ENCODE data around the gene BRICD5.

BRICD5 gene

DNA sequence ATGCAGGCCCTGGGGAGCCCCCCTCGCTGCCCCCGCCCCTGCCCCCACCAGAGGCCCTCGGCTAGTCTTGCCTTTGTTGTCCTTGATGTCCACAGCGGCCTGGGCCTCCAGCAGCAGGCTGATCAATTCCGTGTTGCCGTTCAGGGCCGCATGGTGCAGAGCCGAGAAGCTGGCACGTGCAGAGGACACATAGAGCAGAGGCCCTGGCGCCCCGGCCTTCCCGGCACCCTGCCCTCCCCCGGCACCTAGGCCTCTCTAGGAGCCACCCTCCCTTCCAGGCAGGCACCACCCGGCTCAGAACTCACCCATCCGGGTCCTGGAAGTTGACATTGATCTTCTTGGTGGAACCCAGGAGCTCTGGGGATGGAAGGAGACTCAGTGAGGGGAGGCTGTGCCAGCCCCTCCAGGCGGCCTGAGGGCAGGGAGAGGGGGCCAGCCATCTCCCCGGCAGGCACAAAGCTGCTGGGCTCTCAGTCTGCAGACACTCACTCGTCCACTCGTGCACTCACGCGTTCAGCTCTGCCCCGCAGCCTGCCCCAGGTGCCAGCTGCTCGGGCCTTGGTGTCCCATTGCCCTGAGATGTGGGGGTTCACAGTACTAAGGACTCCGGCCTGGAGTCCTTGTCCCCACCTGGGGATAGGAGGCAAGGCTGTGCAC lies 20.5 kb downstream of the BRICD5 start:
- no peak overlapping the region for H3K4me3 ChIP-seq (ENCODE audit: low read depth, low read length)
- TF ChIP-seq, protein P1, sequence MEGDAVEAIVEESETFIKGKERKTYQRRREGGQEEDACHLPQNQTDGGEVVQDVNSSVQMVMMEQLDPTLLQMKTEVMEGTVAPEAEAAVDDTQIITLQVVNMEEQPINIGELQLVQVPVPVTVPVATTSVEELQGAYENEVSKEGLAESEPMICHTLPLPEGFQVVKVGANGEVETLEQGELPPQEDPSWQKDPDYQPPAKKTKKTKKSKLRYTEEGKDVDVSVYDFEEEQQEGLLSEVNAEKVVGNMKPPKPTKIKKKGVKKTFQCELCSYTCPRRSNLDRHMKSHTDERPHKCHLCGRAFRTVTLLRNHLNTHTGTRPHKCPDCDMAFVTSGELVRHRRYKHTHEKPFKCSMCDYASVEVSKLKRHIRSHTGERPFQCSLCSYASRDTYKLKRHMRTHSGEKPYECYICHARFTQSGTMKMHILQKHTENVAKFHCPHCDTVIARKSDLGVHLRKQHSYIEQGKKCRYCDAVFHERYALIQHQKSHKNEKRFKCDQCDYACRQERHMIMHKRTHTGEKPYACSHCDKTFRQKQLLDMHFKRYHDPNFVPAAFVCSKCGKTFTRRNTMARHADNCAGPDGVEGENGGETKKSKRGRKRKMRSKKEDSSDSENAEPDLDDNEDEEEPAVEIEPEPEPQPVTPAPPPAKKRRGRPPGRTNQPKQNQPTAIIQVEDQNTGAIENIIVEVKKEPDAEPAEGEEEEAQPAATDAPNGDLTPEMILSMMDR (IDR thresholded peaks at IDR 0.05; ENCODE audit: insufficient read depth, low read length, missing control alignments), result no peak
- ChIA-PET POLR2A (interaction anchor here (1.0 kb wide), 2 partner anchors 35 to 225 kb away, joined by 3 read pairs; partner anchors contain the start of genes RPS2 and TRAF7), CTCF (no interaction called here)
- DNase-seq (ENCODE audit: low read depth, low spot score), result no peak

DNA sequence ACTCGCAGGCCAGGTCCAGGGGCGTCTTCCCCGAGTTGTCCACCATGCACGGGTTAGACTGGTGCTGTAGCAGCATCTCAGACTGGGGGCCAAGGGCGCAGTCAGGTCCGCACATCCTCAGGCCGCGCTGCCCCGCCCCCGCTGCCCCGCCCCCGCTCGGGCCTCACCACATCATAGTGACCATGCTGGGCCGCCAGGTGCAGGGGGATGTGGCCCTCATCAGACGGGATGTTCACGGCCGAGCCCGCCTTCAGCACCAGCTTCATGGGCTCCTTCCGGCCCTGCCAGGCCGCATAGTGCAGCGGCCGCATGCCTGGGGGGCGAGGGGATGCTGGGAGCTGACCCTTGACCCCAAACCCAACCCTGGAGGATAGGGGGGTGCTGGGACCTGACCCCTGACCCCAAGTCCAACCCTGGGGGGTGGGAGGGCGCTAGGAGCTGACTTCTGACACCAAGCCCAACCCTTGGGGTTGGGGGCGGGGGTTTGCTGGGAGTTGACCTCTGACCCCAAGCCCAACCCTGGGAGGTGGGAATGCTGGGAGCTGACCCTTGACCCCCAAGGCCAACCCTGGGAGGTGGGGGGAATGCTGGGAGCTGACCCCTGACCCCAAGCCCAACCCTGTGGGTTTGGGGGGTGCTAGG lies 21.3 kb downstream of the BRICD5 start:
- TF ChIP-seq, protein P1 (IDR thresholded peaks at IDR 0.05; ENCODE audit: insufficient read depth, low read length, missing control alignments), result no peak
- POLR2A ChIA-PET, result interaction anchor here (1.0 to 1.4 kb wide), 3 partner anchors 34 to 224 kb away, joined by 3 read pairs; partner anchors contain the start of genes RPS2 and TRAF7
- H3K4me3 ChIP-seq (ENCODE audit: low read depth, low read length), result no peak overlapping the region
- no peak for DNase-seq (ENCODE audit: low read depth, low spot score)
- CTCF ChIA-PET, result no interaction called here

DNA sequence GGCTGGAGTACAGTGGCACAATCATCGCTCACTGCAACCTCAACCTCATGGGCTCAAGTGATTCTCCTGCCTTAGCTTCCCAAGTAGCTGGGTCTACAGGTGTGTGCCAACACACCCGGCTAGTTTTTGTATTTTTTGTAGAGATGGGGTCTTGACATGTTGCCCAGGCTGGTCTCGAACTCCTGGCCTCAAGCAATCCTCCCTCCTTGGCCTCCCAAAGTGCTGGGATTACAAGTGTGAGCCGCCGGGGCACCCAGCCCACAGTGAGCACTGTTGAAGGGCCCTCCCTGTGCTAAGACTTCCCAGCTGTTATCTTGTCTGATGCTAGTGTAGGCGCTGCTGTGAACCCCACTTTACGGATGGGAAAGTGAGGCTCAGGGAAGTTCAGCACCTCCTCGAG lies 22.3 kb downstream of the BRICD5 start:
- ChIA-PET POLR2A (interaction anchor here (0.8 to 1.4 kb wide), 2 partner anchors 17 to 33 kb away, joined by 3 to 4 read pairs; partner anchors contain the start of genes MLST8 and TRAF7), CTCF (no interaction called here)
- no peak overlapping the region for H3K4me3 ChIP-seq (ENCODE audit: low read depth, low read length)
- TF ChIP-seq, protein P1 (IDR thresholded peaks at IDR 0.05; ENCODE audit: insufficient read depth, low read length, missing control alignments), result no peak
- DNase-seq (ENCODE audit: low read depth, low spot score), result no peak

DNA sequence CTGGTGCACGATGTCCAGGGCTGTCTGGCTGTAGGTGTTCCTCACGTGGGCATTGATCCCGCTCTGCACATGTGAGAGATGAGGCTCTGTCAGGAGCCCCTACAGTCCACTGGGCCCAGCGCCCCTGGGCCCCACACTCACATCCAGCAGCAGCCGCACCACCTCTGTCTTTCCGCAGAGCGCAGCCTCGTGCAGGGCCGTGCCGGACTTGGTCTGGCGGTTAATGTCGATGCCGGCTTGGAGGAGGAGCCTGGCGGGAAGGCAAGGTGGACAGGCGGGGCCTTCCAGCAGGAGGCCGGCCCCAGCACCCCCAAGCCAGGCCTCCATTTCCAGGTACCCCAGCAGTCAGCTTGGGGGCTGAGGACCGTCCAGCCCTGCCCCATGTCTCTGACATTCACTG lies 23.5 kb downstream of the BRICD5 start:
- DNase-seq (ENCODE audit: low read depth, low spot score), result no peak
- TF ChIP-seq, protein P1 (IDR thresholded peaks at IDR 0.05; ENCODE audit: insufficient read depth, low read length, missing control alignments), result no peak
- H3K4me3 ChIP-seq (ENCODE audit: low read depth, low read length), result no peak overlapping the region
- POLR2A ChIA-PET, result no interaction called here
- CTCF ChIA-PET, result interaction anchor here (0.7 kb wide), 1 partner anchor 47 kb away, joined by 3 read pairs; no protein-coding TSS in a partner anchor

DNA sequence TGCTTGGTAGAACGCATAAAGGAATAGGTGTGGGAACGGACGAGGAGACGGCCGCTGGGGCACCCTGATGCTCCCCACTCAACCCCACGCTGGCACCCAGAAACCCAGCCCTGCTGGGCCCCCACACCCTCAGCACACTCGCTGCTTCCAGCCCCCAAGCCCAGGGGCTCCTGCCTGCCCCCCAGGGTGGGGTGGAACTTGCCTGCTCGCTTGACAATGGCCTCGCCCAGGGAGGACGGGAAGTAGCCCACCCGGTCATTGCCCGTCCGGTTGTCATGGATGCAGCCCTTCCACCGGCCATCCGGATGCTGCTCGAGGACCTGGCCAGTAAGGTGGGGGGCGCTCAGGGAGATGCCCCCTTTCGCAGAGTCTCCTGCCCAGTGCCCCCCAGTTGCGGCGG lies 24.2 kb downstream of the BRICD5 start:
- TF ChIP-seq, protein P1 (IDR thresholded peaks at IDR 0.05; ENCODE audit: insufficient read depth, low read length, missing control alignments), result no peak
- no peak overlapping the region for H3K4me3 ChIP-seq (ENCODE audit: low read depth, low read length)
- ChIA-PET POLR2A (no interaction called here), CTCF (no interaction called here)
- no peak for DNase-seq (ENCODE audit: low read depth, low spot score)

DNA sequence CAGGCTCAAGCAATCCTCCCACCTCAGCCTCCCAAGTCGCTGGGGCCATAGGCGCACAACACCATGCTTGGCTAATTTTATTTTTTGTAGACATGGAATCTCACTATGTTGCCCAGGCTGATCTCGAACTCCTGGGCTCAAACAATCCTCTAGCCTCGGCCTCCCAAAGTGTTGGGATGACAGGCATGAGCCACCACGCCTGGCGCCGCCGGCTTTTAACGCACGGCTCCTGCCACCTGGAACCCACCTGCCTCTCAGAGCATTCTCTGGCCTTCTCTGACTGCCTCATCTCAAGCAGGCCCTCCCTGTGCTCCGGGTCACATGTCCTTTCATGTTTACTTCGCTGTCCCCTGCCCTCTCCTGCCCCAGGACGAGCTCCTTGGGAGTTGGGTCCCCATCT lies 24.6 kb downstream of the BRICD5 start:
- DNase-seq (ENCODE audit: low read depth, low spot score), result no peak
- ChIA-PET CTCF (no interaction called here), POLR2A (interaction anchor here (1.2 kb wide), 1 partner anchor 31 kb away, joined by 3 read pairs; the partner anchor contains the start of gene TRAF7)
- TF ChIP-seq, protein P1 (IDR thresholded peaks at IDR 0.05; ENCODE audit: insufficient read depth, low read length, missing control alignments), result no peak
- H3K4me3 ChIP-seq (ENCODE audit: low read depth, low read length), result no peak overlapping the region
